ENCODE results near the gene LIME1.

LIME1 gene

GRCh38 chr20:63735859-63736718 lies at the start of gene LIME1:
TSS of gene LIME1 (plus strand) at chr20:63736664. CDS start at chr20:63737550, 886 bp downstream.
- FAIRE-seq: no peak

- FAIRE-seq: no peak
Observed at GRCh38 chr20:63687419-63688178, 48.9 kb upstream of the LIME1 start.

GRCh38 chr20:63688228-63689045 lies 48.0 kb upstream of the LIME1 start:
- no peak for FAIRE-seq

GRCh38 chr20:63689046-63690002 lies 47.1 kb upstream of the LIME1 start:
- FAIRE-seq: no peak

- no peak for FAIRE-seq
Observed at GRCh38 chr20:63690003-63690897, 46.2 kb upstream of the LIME1 start.

GRCh38 chr20:63690898-63691710 lies 45.4 kb upstream of the LIME1 start:
- no peak for FAIRE-seq

- no peak for FAIRE-seq
Observed at GRCh38 chr20:63691711-63692435, 44.6 kb upstream of the LIME1 start.

- no peak for FAIRE-seq
Observed at GRCh38 chr20:63692436-63693082, 43.9 kb upstream of the LIME1 start.

- FAIRE-seq: no peak
Observed at GRCh38 chr20:63693083-63693732, 43.3 kb upstream of the LIME1 start.

- FAIRE-seq: no peak
Observed at GRCh38 chr20:63693733-63694583, 42.5 kb upstream of the LIME1 start.

GRCh38 chr20:63694584-63695423 lies 41.7 kb upstream of the LIME1 start:
- no peak for FAIRE-seq

- FAIRE-seq: no peak
Observed at GRCh38 chr20:63695424-63696305, 40.8 kb upstream of the LIME1 start.

- FAIRE-seq: no peak
Observed at GRCh38 chr20:63696306-63696627, 40.2 kb upstream of the LIME1 start.

GRCh38 chr20:63696628-63697356 lies 39.7 kb upstream of the LIME1 start, which contains the start of gene TNFRSF6B:
TSS of gene TNFRSF6B (plus strand) at chr20:63696652. CDS start at chr20:63696768, 116 bp downstream.
- no peak for FAIRE-seq
